Ovary (tissue), 9 donors: ENCODE results near the gene HNF1B. TPM values are rescaled to one million over a fixed set of nuclear protein-coding genes. Genes with fewer than 3 reads are reported as not detected.

Experiments
- DNase-seq, 5 donors: peaks; one replicate each; pipeline ENCODE4 v3.0.0-alpha.2; 2019 to 2020
- H3K27ac ChIP-seq, 2 donors: fragments of 200-600 bp; one replicate each; pipeline versions ENCODE4 v1.5.1 to v1.8.0; 2019 to 2022
- H3K27me3 ChIP-seq: fragments of 200-600 bp; one replicate; pipeline ENCODE4 v1.8.0; 2022
- H3K36me3 ChIP-seq: fragments of 200-600 bp; sonication (generic); one replicate; pipeline ENCODE4 v1.5.1; 2019
- H3K4me1 ChIP-seq: one replicate; pipeline ENCODE4 v1.8.1; 2013; ENCODE audit warnings: mild to moderate bottlenecking, moderate library complexity; ENCODE audit not compliant: insufficient read depth
- H3K4me3 ChIP-seq: fragments of 200-600 bp; sonication (generic); one replicate; pipeline ENCODE4 v1.5.1; 2017
- H3K9me3 ChIP-seq, 2 donors: fragments of 200-600 bp in 1 of 2; sonication (generic) in 1 of 2; one replicate each; pipeline versions ENCODE4 v1.5.1 to v1.8.1; 2013 to 2019; ENCODE audit warnings: mild to moderate bottlenecking in 1 of 2, moderate library complexity in 1 of 2
- EP300 ChIP-seq: sonication (generic); formaldehyde crosslinking; IDR thresholded peaks from one replicate; pipeline ENCODE4 v1.6.1; 2017; ENCODE audit warnings: antibody characterized with exemption
- POLR2A ChIP-seq: fragments of 450-650 bp; IDR thresholded peaks from one replicate; pipeline ENCODE4 v1.6.1; 2017; ENCODE audit warnings: antibody characterized with exemption, mild to moderate bottlenecking, moderate library complexity
- WGBS, 3 donors: extraction: QIAGEN DNeasy Blood & Tissue Kit in 1 of 3; methylation state at CpG; one replicate each; pipeline versions ENCODE4 v1.1.5 to v1.1.7; 2013 to 2017; 5-methylcytosine and 5-hydroxymethylcytosine counted together
- intact Hi-C, 4 donors: fragments of 100-400 bp; cut with DNase I; formaldehyde crosslinking; loops; one replicate each; pipeline versions ENCODE4 v1.11.0 to v1.15.1; 2022 to 2023
- polyA plus RNA-seq, 2 donors: library from polyadenylated mRNA; stranded (reverse); fragments of 200-250 nt in 1 of 2; fragments of 350-450 nt in 1 of 2; fragmentation: Illumina TruSeq in 1 of 2; extraction: RNeasy Lipid Tissue Mini Kit (QIAGEN cat#74804) in 1 of 2; gene quantifications; one replicate each; pipeline ENCODE4 v1.2.3, GENCODE V29; 2013 to 2014
- total RNA-seq, 7 donors: library from RNA; depleted of rRNA in 2 of 7; stranded (reverse); fragments of >200 nt in 2 of 7; fragmentation: NEBNext Ultra II Directional in 3 of 7; extraction: Animal tissue kit (Norgen Biotek cat#: 25700) in 3 of 7; gene quantifications; one replicate each; pipeline versions ENCODE4 v1.1.0 to v1.2.4, GENCODE V29; 2016 to 2023
- TF ChIP-seq, protein P1 (sequence below), 3 donors: fragments of 450-650 bp in 2 of 3; fragments of 200-600 bp in 1 of 3; IDR thresholded peaks; one replicate each; pipeline versions ENCODE4 v1.5.1 to v1.8.0; 2016 to 2022; ENCODE audit warnings: antibody characterized with exemption in 3 of 3, mild to moderate bottlenecking in 1 of 3
- donor health status: DM: no; HTN: no; CAD: no; lungs with moderate emphysema.
- donor health status: DM: no; HTN: no; CAD: no.
- donor health status: Bipolar disorder and iron deficiency.
- donor health status: DM: yes; HTN: yes; CAD: no.
- donor health status: DM: no; HTN: no; CAD: no.
- donor health status: DM: yes; HTN: yes; CAD: no.

The HNF1B gene
- total and polyA plus RNA-seq, 9 donors: 0.05 to 9.5 (median 0.75) TPM; not detected in 3

DNA sequence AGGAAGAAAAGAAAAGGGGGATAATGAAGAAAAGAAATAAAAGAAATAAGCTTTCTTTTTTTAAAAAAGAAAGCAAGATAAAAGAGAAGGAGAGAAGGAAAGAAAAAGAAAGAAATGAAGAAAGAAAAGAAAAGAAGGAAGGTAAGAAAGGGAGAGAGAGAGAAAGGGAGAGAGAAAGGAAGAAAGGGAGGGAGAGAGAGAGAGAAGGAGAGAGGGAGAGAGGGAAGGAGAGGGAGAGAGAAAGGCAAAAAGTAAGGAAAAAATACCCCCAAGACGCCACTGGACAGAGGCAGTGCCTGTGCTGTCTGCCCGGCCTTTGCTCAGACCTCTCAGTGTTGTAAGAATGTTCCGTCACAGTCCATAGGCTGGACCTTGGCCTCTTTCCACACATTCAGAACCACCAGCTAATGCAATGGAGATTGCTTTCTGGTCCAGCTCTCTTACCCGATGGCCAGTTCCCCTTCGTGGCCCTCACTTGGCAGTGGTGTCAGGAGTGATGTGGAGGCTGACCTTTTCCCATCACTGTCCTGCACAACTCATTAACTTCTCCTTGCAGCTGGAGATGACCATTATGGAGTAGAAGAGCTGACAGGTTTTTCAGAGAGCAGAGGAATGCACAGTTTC lies 14.3 kb upstream of the HNF1B start:
- H3K36me3 ChIP-seq: no peaks in the 10 kb centered on the region
- no peak for DNase-seq
- 43 to 49% (median 47%) methylated on average over 5 of the region's 5 CpGs for WGBS, 3 donors

DNA sequence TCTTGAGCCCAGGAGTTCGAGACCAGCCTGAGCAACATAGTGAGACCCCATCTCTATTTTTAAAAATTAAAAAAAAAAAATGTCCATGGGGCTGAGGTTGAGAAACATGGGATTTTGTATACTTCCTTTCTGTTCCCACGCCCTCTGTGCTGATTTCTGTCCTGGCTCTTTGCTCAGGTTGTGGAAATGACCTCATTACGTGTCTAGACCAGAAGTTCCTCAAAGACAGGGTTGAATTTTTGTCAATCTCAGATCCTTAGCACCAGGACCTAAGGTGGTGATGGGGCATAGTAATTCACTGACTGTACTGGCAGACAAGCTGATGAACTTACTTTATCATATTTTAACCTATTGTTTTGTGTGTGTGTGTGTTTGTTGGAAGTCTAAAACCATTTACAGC lies 11.2 kb upstream of the HNF1B start:
- Histone ChIP-seq H3K4me3 (no peak overlapping the region), H3K27ac (no peak overlapping the region), H3K36me3 (no peaks in the 10 kb centered on the region), H3K4me1 (no peaks in the 10 kb centered on the region), H3K9me3 (no peaks in the 10 kb centered on the region), H3K27me3 (no peaks in the 10 kb centered on the region)
- 73 to 89% (median 86%) methylated on average over 3 of the region's 3 CpGs for WGBS, 3 donors
- TF ChIP-seq EP300: no peak
- no peak for TF ChIP-seq POLR2A
- TF ChIP-seq, protein P1, sequence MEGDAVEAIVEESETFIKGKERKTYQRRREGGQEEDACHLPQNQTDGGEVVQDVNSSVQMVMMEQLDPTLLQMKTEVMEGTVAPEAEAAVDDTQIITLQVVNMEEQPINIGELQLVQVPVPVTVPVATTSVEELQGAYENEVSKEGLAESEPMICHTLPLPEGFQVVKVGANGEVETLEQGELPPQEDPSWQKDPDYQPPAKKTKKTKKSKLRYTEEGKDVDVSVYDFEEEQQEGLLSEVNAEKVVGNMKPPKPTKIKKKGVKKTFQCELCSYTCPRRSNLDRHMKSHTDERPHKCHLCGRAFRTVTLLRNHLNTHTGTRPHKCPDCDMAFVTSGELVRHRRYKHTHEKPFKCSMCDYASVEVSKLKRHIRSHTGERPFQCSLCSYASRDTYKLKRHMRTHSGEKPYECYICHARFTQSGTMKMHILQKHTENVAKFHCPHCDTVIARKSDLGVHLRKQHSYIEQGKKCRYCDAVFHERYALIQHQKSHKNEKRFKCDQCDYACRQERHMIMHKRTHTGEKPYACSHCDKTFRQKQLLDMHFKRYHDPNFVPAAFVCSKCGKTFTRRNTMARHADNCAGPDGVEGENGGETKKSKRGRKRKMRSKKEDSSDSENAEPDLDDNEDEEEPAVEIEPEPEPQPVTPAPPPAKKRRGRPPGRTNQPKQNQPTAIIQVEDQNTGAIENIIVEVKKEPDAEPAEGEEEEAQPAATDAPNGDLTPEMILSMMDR (IDR thresholded peaks at IDR 0.05): no peak
- intact Hi-C loops: no loop called here
- no peak for DNase-seq

More for the DNA sequence above, 14.3 kb upstream of the HNF1B start:
- Histone ChIP-seq H3K4me1 (no peaks in the 10 kb centered on the region), H3K9me3 (no peaks in the 10 kb centered on the region), H3K27ac (no peak overlapping the region), H3K27me3 (no peaks in the 10 kb centered on the region), H3K4me3 (no peak overlapping the region)
- TF ChIP-seq, protein P1 (IDR thresholded peaks at IDR 0.05): no peak
- TF ChIP-seq EP300 (no peak), POLR2A (no peak)
- intact Hi-C loops: no loop called here

DNA sequence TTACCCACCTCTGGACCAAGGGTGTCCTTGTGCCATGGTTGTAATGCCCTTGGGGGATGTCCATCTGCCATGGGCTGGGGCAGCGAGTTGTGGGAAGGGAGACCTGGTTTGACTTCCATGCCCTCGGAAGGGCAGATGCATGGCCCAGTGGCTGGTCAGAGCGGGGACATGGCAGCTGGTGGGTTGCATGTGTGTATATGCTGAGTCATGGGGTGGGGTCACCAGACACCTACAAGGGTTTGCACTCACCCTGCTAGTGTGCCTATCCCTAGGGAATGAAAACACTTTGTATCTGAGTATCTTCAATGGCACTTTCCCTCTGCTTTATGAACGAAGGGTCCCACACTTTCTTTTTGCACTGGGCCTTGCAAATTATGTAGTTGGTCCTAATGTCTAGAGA lies 10.6 kb upstream of the HNF1B start:
- WGBS, 3 donors: 85 to 94% (median 91%) methylated on average over 4 of the region's 4 CpGs
- H3K36me3 ChIP-seq: no peaks in the 10 kb centered on the region
- H3K9me3 ChIP-seq: no peaks in the 10 kb centered on the region
- H3K4me1 ChIP-seq: no peaks in the 10 kb centered on the region
- no peak overlapping the region for H3K4me3 ChIP-seq
- intact Hi-C loops: no loop called here
- H3K27me3 ChIP-seq: no peaks in the 10 kb centered on the region
- TF ChIP-seq EP300 (no peak), POLR2A (no peak)
- TF ChIP-seq, protein P1 (IDR thresholded peaks at IDR 0.05): no peak
- no peak overlapping the region for H3K27ac ChIP-seq
- no peak for DNase-seq

DNA sequence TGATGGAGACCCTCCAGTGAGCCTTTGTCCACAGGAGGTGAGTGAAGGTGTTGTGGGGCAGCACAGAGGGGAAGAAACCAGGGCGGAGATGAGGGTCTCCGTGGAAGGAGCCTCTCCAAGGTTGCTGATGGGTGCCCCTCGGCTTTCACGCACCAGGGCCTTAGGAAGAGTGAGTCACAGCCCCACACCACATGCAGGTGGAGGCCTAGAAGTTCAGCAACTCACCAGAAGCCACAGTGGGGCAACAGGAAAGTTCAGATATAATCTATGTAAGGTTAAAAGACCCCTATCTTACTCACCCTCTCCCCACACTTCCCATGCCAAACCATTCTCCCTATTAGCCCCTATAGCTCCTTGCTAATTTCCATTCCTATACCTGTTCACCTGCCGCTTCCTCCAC lies 9.5 kb upstream of the HNF1B start:
- TF ChIP-seq, protein P1 (IDR thresholded peaks at IDR 0.05): no peak
- TF ChIP-seq EP300: no peak
- no peak for TF ChIP-seq POLR2A
- H3K4me3 ChIP-seq: no peak overlapping the region
- H3K9me3 ChIP-seq: no peaks in the 10 kb centered on the region
- intact Hi-C loops: no loop called here
- no peak for DNase-seq
- H3K36me3 ChIP-seq: no peaks in the 10 kb centered on the region
- no peaks in the 10 kb centered on the region for H3K4me1 ChIP-seq
- H3K27me3 ChIP-seq: no peaks in the 10 kb centered on the region
- 86 to 88% (median 88%) methylated on average over 5 of the region's 5 CpGs for WGBS, 3 donors
- no peak overlapping the region for H3K27ac ChIP-seq
